Caco-2 (cell line): ENCODE data around the gene PPIE. TPM values are rescaled to one million over a fixed set of nuclear protein-coding genes. Genes with fewer than 3 reads are reported as not detected.

ENCODE experiments used
- BruUV-seq: library from RNA; stranded (reverse); fragments of 400-500 nt; replicated peaks from 2 replicates; lab custom pipeline; 2021; lab: Mats Ljungman, UMichigan
- CTCF ChIA-PET: fragments of 300-600 bp; sonication (Branson Sonifier 250); formaldehyde crosslinking; loops from one replicate; lab custom pipeline; 2022; ENCODE audit warnings: antibody characterized with exemption; lab: Charles Lee
- POLR2A ChIA-PET: fragments of 300-600 bp; sonication (Branson Sonifier 250); formaldehyde crosslinking; loops from one replicate; lab custom pipeline; 2022; ENCODE audit warnings: antibody characterized with exemption; lab: Charles Lee
- DNase-seq, 2 experiments: peaks; one replicate each; pipeline versions ENCODE4 v3.0.0 to v3.0.0-alpha.2; 2020 to 2022
- H3K27me3 ChIP-seq: replicated peaks from 2 replicates; pipeline ENCODE4 v1.6.0; 2011; ENCODE audit warnings: low read length; ENCODE audit not compliant: control insufficient read depth, insufficient read depth
- H3K36me3 ChIP-seq: 2 replicates; pipeline ENCODE4 v1.5.1; 2011; ENCODE audit warnings: low read length; ENCODE audit not compliant: control insufficient read depth, insufficient read depth
- H3K4me1 ChIP-seq: fragments of 250-450 bp; sonication (Bioruptor Pico); 2 replicates; pipeline ENCODE4 v1.5.1; 2020; ENCODE audit warnings: mild to moderate bottlenecking
- H3K4me3 ChIP-seq: 2 replicates; pipeline ENCODE4 v1.5.1; 2011; ENCODE audit warnings: low read depth, mild to moderate bottlenecking, control low read depth, low read length
- H3K9me3 ChIP-seq: fragments of 250-450 bp; sonication (Bioruptor Pico); 2 replicates; pipeline ENCODE4 v1.5.1; 2020; ENCODE audit warnings: mild to moderate bottlenecking, moderate library complexity
- H3K27ac Mint-ChIP-seq: one replicate; pipeline ENCODE4 v1.8.0; 2022; ENCODE audit warnings: mixed read lengths; ENCODE audit not compliant: unreplicated experiment
- H3K27me3 Mint-ChIP-seq: one replicate; pipeline ENCODE4 v1.8.0; 2022; ENCODE audit warnings: mixed read lengths; ENCODE audit not compliant: insufficient read depth, unreplicated experiment
- H3K36me3 Mint-ChIP-seq: one replicate; pipeline ENCODE4 v1.8.0; 2022; ENCODE audit warnings: mild to moderate bottlenecking, mixed read lengths; ENCODE audit not compliant: insufficient read depth, unreplicated experiment
- H3K4me1 Mint-ChIP-seq: one replicate; pipeline ENCODE4 v1.8.0; 2022; ENCODE audit warnings: low read depth, mixed read lengths; ENCODE audit not compliant: unreplicated experiment
- H3K4me3 Mint-ChIP-seq: one replicate; pipeline ENCODE4 v1.8.0; 2022; ENCODE audit warnings: mild to moderate bottlenecking, moderate library complexity, mixed read lengths; ENCODE audit not compliant: unreplicated experiment
- H3K9me3 Mint-ChIP-seq: one replicate; pipeline ENCODE4 v1.8.0; 2022; ENCODE audit warnings: mixed read lengths; ENCODE audit not compliant: unreplicated experiment
- intact Hi-C: fragments of 100-400 bp; cut with micrococcal nuclease; formaldehyde crosslinking; loops from one replicate; pipeline ENCODE4 v1.10.0; 2022; ENCODE audit not compliant: unreplicated experiment
- total RNA-seq: library from RNA; stranded (reverse); gene quantifications from 2 replicates; pipeline ENCODE4 v1.2.3, GENCODE V29; 2022
- TF ChIP-seq, protein P1 (sequence below), 2 experiments: fragments of 200-600 bp in 1 of 2; IDR thresholded peaks; 1 replicate in 1 of 2; 2 replicates in 1 of 2; pipeline versions ENCODE4 v1.5.1 to v1.8.0; 2011 to 2022; ENCODE audit warnings: antibody characterized with exemption in 1 of 2, control low read depth in 1 of 2, inconsistent platforms in 1 of 2, low read depth in 1 of 2, low read length in 1 of 2, mild to moderate bottlenecking in 1 of 2, moderate library complexity in 1 of 2; ENCODE audit not compliant: insufficient read depth in 1 of 2, severe bottlenecking in 1 of 2, unreplicated experiment in 1 of 2

The PPIE gene
- total RNA-seq, 1 experiment from 2014 or later, result 39.2 TPM

DNA sequence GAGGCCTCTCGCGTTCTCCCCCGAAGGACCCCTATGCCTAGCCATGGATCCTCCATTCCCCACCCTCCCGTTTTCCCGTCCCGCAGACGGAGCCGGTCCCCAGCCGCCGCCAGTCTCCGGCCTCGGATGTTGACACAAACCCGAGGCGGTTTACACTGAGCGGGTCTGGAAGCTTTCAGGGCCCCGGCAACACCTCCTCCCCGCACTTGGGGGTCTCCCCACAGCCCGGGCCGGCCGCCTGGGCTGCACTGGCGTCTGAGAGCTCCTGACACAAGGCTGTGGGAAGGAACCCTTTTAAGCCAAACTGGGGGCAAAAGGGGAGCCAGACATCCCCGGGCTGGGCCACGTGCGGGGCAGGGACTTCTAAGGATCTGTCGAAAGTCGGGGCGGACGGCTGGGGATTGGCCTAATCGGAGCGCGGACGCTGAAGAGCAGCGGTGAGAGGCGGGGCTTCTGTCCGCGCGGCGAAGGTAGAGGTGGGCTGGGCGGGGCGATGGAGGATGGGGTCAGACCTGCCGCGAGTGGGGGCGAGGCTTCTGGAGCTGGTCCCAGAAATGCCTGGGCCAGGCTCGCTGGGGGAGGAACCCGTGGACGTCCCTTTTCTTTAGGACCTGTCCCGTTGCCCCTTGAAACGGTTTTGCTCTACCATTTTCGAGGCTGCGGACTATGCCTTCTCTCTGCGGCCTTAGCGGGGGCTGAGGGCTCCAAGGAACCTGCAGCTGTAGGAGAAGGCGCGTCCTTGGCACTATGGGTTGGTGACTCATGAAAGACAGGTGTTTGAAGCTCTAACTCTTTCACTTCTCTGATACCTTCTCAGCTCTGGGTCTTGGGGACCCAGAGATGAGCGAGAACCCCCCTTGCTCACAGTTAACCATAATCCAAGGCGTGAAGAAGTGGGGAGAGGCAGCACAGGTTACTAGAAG lies 46.3 kb upstream of the PPIE start:
- Mint-ChIP-seq H3K4me3 (peak overlapping the region; percentile 58), H3K36me3 (no peaks in the 10 kb centered on the region), H3K4me1 (no peaks in the 10 kb centered on the region), H3K9me3 (no peaks in the 10 kb centered on the region), H3K27ac (no peak overlapping the region), H3K27me3 (peaks cover 16% of the 10 kb centered on the region)
- ChIA-PET CTCF (interaction anchor here (0.5 to 0.6 kb wide), 2 partner anchors 37 to 641 kb away, joined by 3 to 4 read pairs; no protein-coding TSS in a partner anchor), POLR2A (interaction anchor here (1.3 kb wide), 1 partner anchor 9 kb away, joined by 4 read pairs; no protein-coding TSS in a partner anchor)
- BruUV-seq, result no TSS peak
- Histone ChIP-seq H3K36me3 (no peaks in the 10 kb centered on the region), H3K4me1 (peaks cover 4% of the 10 kb centered on the region; the same call in 1 of the 2 replicates), H3K9me3 (no peaks in the 10 kb centered on the region), H3K27me3 (no peaks in the 10 kb centered on the region; the same call in 1 of the 2 replicates), H3K4me3 (peak overlapping the region; percentile 30)
- TF ChIP-seq, protein P1, sequence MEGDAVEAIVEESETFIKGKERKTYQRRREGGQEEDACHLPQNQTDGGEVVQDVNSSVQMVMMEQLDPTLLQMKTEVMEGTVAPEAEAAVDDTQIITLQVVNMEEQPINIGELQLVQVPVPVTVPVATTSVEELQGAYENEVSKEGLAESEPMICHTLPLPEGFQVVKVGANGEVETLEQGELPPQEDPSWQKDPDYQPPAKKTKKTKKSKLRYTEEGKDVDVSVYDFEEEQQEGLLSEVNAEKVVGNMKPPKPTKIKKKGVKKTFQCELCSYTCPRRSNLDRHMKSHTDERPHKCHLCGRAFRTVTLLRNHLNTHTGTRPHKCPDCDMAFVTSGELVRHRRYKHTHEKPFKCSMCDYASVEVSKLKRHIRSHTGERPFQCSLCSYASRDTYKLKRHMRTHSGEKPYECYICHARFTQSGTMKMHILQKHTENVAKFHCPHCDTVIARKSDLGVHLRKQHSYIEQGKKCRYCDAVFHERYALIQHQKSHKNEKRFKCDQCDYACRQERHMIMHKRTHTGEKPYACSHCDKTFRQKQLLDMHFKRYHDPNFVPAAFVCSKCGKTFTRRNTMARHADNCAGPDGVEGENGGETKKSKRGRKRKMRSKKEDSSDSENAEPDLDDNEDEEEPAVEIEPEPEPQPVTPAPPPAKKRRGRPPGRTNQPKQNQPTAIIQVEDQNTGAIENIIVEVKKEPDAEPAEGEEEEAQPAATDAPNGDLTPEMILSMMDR (IDR thresholded peaks at IDR 0.05; ENCODE audit: insufficient read depth in 1 of 2, low read depth in 1 of 2, low read length in 1 of 2, severe bottlenecking in 1 of 2, unreplicated experiment in 1 of 2), result no peak
- DNase-seq, result no peak
- intact Hi-C loops, result no loop called here

DNA sequence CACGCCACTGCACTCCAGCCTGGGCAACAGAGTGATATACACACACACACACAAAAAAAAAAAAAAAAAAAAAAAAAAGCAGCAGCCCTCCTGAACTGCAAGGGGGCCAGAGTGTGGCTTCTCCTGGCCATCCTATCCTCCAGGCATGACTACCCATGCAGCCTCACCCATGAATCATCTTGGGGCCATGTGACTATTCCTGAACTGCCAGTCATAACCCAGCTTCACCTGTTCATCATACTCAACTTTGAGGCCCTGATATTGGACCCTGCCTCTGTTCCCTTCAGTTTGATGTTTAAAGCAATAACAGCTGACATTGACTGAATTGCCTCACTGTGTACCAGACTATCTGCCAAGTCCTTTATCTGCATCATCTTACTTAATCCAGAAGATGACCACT lies 44.7 kb upstream of the PPIE start:
- Mint-ChIP-seq H3K4me3 (no peak overlapping the region), H3K27ac (no peak overlapping the region), H3K36me3 (no peaks in the 10 kb centered on the region), H3K9me3 (no peaks in the 10 kb centered on the region), H3K27me3 (peaks cover 17% of the 10 kb centered on the region), H3K4me1 (no peaks in the 10 kb centered on the region)
- no peaks in the 10 kb centered on the region for H3K9me3 ChIP-seq
- no peak overlapping the region for H3K4me3 ChIP-seq
- no TSS peak for BruUV-seq
- intact Hi-C loops, result no loop called here
- H3K4me1 ChIP-seq, result peaks cover 4% of the 10 kb centered on the region; the same call in 1 of the 2 replicates
- DNase-seq, result no peak
- H3K36me3 ChIP-seq, result no peaks in the 10 kb centered on the region
- ChIA-PET POLR2A (no interaction called here), CTCF (interaction anchor here (0.7 kb wide), 1 partner anchor 39 kb away, joined by 4 read pairs; no protein-coding TSS in a partner anchor)
- TF ChIP-seq, protein P1 (IDR thresholded peaks at IDR 0.05; ENCODE audit: insufficient read depth in 1 of 2, low read depth in 1 of 2, low read length in 1 of 2, severe bottlenecking in 1 of 2, unreplicated experiment in 1 of 2), result no peak
- no peaks in the 10 kb centered on the region; the same call in 1 of the 2 replicates for H3K27me3 ChIP-seq

DNA sequence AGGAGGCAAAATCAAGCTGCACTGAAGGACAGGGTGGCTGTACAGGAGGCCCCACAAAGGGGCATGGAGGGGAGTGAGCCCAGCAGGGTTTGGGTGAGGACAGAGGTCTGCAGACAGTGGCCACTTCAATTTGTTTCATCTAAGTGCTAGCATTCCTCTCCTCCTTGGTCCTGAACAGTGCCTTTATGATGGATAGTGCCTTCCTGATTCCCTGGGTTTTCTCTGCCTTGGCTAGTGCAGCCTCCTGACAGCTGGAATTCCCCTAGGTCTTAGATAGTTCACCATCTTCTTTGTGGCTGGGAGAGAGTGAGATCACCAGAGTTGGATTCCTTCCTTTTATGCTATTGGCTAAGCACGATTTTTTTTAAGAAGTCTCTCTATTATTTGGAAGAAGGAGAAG lies 43.7 kb upstream of the PPIE start:
- POLR2A ChIA-PET, result no interaction called here
- H3K9me3 ChIP-seq, result no peaks in the 10 kb centered on the region
- peaks cover 4% of the 10 kb centered on the region; the same call in 1 of the 2 replicates for H3K4me1 ChIP-seq
- Mint-ChIP-seq H3K9me3 (no peaks in the 10 kb centered on the region), H3K4me3 (no peak overlapping the region), H3K4me1 (no peaks in the 10 kb centered on the region), H3K27ac (no peak overlapping the region), H3K36me3 (no peaks in the 10 kb centered on the region), H3K27me3 (peaks cover 17% of the 10 kb centered on the region)
- CTCF ChIA-PET, result interaction anchor here (0.6 kb wide), 1 partner anchor 1819 kb away, joined by 8 read pairs; no protein-coding TSS in a partner anchor
- no TSS peak for BruUV-seq
- H3K4me3 ChIP-seq, result no peak overlapping the region
- TF ChIP-seq, protein P1 (IDR thresholded peaks at IDR 0.05; ENCODE audit: insufficient read depth in 1 of 2, low read depth in 1 of 2, low read length in 1 of 2, severe bottlenecking in 1 of 2, unreplicated experiment in 1 of 2), result no peak
- no peaks in the 10 kb centered on the region for H3K36me3 ChIP-seq
- H3K27me3 ChIP-seq, result no peaks in the 10 kb centered on the region; the same call in 1 of the 2 replicates
- no peak for DNase-seq
- intact Hi-C loops, result no loop called here
